Fibroblast of pulmonary artery (primary cell): ENCODE measurements around the gene CDR2.
"Not testable (repeated sequence)": the region's sequence is repeated elsewhere in the genome, so short reads cannot be mapped to it uniquely, and the experiment has no call there.

ENCODE experiments used
- DNase-seq: peaks from one replicate; pipeline ENCODE4 v3.0.0-alpha.2; 2010; ENCODE audit warnings: low read depth
- H3K4me3 ChIP-seq: replicated peaks from 2 replicates; pipeline ENCODE4 v1.5.1; 2011; ENCODE audit warnings: low read depth, mild to moderate bottlenecking, control low read depth, low read length, moderate library complexity
- TF ChIP-seq, protein P1 (sequence below): IDR thresholded peaks from 2 replicates; pipeline ENCODE4 v1.5.1; 2011; ENCODE audit warnings: mild to moderate bottlenecking, control low read depth, low read length, inconsistent platforms; ENCODE audit errors: missing control alignments

Gene CDR2

GRCh38 chr16:22307838-22308237 is 66.6 kb downstream of the CDR2 start:
- H3K4me3 ChIP-seq = no peak overlapping the region
- DNase-seq = no peak
- TF ChIP-seq, protein P1, sequence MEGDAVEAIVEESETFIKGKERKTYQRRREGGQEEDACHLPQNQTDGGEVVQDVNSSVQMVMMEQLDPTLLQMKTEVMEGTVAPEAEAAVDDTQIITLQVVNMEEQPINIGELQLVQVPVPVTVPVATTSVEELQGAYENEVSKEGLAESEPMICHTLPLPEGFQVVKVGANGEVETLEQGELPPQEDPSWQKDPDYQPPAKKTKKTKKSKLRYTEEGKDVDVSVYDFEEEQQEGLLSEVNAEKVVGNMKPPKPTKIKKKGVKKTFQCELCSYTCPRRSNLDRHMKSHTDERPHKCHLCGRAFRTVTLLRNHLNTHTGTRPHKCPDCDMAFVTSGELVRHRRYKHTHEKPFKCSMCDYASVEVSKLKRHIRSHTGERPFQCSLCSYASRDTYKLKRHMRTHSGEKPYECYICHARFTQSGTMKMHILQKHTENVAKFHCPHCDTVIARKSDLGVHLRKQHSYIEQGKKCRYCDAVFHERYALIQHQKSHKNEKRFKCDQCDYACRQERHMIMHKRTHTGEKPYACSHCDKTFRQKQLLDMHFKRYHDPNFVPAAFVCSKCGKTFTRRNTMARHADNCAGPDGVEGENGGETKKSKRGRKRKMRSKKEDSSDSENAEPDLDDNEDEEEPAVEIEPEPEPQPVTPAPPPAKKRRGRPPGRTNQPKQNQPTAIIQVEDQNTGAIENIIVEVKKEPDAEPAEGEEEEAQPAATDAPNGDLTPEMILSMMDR = no peak

- no peak overlapping the region for H3K4me3 ChIP-seq
- TF ChIP-seq, protein P1 = no peak
- no peak for DNase-seq
Observed at GRCh38 chr16:22306788-22307187, 67.6 kb downstream of the CDR2 start.

GRCh38 chr16:22304411-22304810 is 70.0 kb downstream of the CDR2 start:
- DNase-seq = no peak
- H3K4me3 ChIP-seq = no peak overlapping the region
- TF ChIP-seq, protein P1 = no peak

- no peak overlapping the region for H3K4me3 ChIP-seq
- TF ChIP-seq, protein P1 = no peak
- DNase-seq = no peak
Observed at GRCh38 chr16:22302776-22303363, 71.5 kb downstream of the CDR2 start.

GRCh38 chr16:22301423-22301822 is 73.0 kb downstream of the CDR2 start:
- not testable (repeated sequence) for DNase-seq, H3K4me3 ChIP-seq

- DNase-seq = peak; percentile 67
- TF ChIP-seq, protein P1 = peak; percentile 73
Observed at GRCh38 chr16:22300427-22301071, 73.9 kb downstream of the CDR2 start.

DNA sequence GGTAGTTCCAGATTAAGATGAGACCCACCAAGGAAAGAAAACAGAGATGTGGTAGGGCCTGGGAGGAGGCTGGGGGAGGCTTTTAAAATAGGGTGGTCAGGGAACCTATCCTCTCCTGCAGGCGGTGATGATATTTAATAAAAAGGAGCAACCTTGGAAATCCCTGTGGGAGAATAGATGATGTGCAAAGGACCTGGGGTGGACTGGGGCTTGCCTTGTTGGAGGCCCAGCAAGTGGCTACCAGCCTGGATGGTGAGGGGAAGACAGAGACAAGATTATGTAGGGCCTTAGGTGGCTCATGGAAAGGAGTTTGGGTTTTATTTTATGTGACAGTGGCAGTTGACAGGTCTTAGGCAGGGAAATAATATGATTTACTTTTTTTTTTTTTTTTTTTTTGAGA is 75.4 kb downstream of the CDR2 start:
- no peak overlapping the region for H3K4me3 ChIP-seq
- TF ChIP-seq, protein P1 = no peak
- no peak for DNase-seq

More at GRCh38 chr16:22300427-22301071, 73.9 kb downstream of the CDR2 start:
- no peak overlapping the region for H3K4me3 ChIP-seq
